D721Med (cell line): ENCODE measurements around the gene INF2.

Experiments
- DNase-seq: peaks from one replicate; pipeline ENCODE4 v3.0.0; 2011; ENCODE audit warnings: low spot score; ENCODE audit not compliant: insufficient read length
- FAIRE-seq: peaks from 2 replicates; lab custom pipeline; 2011; peaks lifted over from hg19 to GRCh38; lab: Jason Lieb, UNC
- CTCF ChIP-seq: IDR thresholded peaks from 2 replicates; pipeline ENCODE4 v1.5.1; 2012; ENCODE audit warnings: mild to moderate bottlenecking, control low read depth; ENCODE audit not compliant: insufficient read depth; ENCODE audit errors: missing control alignments

The INF2 gene

DNA sequence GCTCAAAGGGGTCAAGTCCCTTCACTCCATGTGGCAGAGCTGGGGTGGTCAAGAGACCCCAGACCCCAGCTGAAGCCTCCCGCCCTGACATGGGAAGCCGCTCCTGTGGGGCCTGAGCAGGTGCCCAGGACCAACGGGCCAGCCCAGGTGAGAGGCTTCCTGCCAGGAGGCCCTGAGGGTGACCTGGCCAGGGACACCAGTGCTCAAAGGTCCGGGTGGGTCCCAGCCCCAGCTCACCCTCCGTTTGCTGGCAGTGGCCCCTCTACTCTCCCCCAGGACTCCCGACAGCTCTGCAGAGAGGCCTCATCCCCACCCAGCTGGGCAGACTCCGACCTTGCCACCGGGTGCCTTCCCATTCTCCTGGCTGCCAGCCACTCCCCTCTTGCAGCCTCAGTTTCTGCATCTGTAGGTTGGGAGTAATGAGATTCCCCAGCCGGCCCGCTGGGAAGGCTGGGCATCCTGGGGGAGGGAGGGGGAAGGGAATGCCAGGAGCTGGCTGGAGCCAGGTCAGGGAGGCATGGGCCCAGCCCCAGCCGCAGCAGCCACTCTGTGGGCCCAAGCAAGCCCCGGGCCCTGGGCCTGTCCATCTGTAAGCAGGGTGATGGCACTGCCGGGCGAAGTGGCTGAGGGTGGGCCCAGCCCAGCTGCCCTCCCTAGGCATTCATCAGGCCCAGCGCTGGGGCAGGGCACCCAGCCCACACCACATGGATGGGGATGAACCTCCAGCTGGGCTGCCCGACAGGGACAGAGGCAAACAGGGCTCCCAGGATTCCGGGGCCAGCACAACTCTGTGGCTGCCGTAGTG is 10.3 kb upstream of the INF2 start:
- TF ChIP-seq CTCF, result no peak
- DNase-seq (no peak), FAIRE-seq (no peak)

- FAIRE-seq, result no peak
- DNase-seq, result no peak
- no peak for TF ChIP-seq CTCF
Observed at GRCh38 chr14:104680056-104680805, 9.2 kb upstream of the INF2 start.

DNA sequence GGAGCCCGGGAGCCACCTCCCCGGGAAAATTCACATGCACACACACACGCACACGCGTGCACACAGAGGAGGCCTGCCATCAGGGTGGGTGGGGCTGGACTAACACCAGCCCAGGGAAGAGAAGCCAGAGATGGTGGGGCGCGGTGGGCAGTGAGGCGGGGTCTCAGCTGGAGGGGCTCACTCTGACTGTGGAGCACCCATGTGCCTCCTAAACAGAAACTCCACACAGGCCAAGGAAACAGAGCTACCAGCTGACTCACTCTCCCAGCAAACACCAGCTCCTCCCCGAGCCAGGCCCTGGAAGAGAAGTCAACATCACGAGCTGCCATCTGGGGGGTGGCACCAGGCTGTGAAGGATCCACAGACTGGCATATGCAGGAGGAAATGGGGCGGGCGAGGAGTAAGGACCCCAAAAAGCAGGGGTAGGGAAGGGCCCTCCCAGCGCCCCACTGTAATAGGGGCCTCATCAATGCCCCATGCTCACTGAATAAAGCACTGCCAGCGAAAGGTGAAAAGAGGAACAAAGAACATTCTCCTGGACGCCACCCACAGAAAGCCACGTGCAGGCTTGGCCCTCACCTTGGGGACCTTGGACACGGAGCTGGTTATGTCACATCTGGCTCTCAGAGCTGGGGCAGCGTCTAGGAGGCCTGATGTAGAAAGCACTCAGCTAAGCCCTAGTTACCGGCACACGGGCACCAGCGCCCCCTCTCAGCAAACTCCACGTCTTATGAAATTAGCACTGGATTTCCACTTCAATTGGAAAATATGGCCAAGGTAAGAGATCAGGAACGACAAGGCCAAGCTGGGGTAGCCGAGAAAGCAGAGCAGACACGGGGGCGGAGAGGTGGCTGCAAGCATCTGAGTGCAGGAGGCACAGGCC is 8.4 kb upstream of the INF2 start:
- DNase-seq, result no peak

DNA sequence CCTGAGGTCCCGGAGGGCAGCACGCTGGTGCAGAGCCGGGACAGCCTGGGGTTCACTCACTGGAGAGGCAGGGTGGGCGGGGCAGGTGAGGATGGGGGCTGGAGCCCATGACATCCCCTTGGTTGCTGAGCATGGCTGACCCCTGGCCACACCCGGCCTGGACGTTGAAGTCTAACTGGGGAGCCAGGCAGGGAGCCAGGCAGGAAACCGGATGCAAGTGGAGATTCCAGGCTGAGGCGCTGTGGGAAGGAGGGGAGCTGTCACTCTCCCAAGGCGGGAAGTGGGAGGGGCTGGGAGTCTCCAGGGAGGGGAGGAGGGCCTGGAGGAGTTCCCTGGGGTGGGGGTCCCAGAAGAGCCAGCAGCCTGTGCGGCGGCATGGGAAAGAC is 7.7 kb upstream of the INF2 start:
- FAIRE-seq (no peak), DNase-seq (no peak)
- TF ChIP-seq CTCF, result no peak

More for the DNA sequence above, 8.4 kb upstream of the INF2 start:
- no peak for FAIRE-seq
- TF ChIP-seq CTCF, result peak; percentile 16

GRCh38 chr14:104682107-104682593 is 7.3 kb upstream of the INF2 start:
- FAIRE-seq, result no peak
- DNase-seq, result no peak
- no peak for TF ChIP-seq CTCF

GRCh38 chr14:104683653-104684448 is 5.6 kb upstream of the INF2 start:
- no peak for FAIRE-seq
- TF ChIP-seq CTCF, result no peak

More at GRCh38 chr14:104683653-104684448, 5.6 kb upstream of the INF2 start:
- DNase-seq, result no peak
